C4-2B (cell line): Measurements from ENCODE around the gene DHRS3.

Experiments
- CTCF ChIP-seq: fragments of 450-650 bp; conservative IDR thresholded peaks from 2 replicates; pipeline ENCODE4 v1.5.1; 2017; ENCODE audit warnings: mild to moderate bottlenecking
- ZFX ChIP-seq: fragments of 450-650 bp; IDR thresholded peaks from 2 replicates; pipeline ENCODE4 v1.6.1; 2017

GRCh38 chr1:12585951-12586942 is 31.8 kb downstream of the DHRS3 start:
- TF ChIP-seq CTCF: no peak
- no peak for TF ChIP-seq ZFX
